HG02973 (cell line): ENCODE measurements around the gene NT5C1B.
"Not testable (repeated sequence)": the region's sequence is repeated elsewhere in the genome, so short reads cannot be mapped to it uniquely, and the experiment has no call there.

ENCODE experiments used
- ATAC-seq: cut with Tn5 transposase; IDR thresholded peaks from one replicate; pipeline ENCODE4 v1.9.1; 2021; ENCODE audit warnings: moderate library complexity; ENCODE audit not compliant: unreplicated experiment

The NT5C1B gene

DNA sequence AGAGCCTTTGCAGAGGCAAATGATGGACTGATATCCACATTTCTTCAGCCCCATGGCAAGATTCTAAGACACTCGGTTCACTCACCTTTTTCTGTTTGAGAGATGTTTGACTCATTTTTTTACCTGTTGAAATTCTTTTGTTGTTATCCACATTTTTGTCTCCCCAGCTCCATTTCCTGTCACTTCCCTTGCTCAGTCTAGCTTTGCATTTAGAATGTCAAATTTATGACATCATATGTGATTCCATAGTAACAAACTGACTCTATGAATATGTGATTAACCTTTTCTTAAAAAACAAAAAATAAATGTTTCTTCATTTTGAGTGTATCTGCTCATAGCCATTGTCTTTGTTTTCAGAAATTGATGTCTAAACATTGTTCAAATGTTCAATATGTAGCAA, at the start of gene NT5C1B:
Gene NT5C1B (minus strand): TSS at position 216 of the 400 bp plus-strand sequence. CDS start 101 bp downstream, at position 115.
- no peak for ATAC-seq

DNA sequence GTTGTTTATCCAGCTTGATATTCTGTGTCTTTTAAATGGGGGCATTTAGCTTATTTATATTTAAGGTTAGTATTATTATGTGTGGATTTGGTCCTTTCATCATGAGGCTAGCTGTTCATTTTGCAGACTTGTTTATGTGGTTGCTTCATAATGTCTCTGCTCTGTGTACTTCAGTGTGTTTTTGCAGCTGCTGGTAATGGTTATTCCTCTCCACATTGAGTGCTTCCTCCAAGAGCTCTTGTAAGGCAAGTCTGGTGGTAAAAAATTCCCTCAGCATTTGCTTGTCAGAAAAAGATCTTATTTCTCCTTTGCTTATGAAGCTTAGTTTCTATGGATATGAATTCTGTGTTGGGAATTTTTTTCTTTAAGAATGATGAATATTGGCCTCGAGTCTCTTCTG, 47.8 kb upstream of the NT5C1B start:
- no peak for ATAC-seq

DNA sequence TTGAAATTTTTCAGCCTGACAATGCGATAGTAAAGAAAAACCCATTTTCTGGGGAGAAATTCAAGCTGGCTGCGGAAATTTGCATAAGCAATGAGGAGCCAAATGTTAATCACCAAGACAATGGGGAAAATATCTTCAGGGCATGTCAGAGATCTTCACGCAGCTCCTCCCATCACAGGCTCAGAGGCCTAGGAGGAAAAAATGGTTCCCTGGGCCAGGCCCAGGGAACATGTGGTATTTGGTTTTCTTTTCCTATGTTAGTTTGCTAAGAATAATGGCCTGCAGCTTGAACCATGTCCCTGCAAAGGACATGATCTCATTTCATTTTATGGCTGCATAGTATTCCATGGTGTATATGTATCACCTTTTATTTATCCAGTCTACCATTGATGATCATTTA, 43.3 kb upstream of the NT5C1B start:
- not testable (repeated sequence) for ATAC-seq

DNA sequence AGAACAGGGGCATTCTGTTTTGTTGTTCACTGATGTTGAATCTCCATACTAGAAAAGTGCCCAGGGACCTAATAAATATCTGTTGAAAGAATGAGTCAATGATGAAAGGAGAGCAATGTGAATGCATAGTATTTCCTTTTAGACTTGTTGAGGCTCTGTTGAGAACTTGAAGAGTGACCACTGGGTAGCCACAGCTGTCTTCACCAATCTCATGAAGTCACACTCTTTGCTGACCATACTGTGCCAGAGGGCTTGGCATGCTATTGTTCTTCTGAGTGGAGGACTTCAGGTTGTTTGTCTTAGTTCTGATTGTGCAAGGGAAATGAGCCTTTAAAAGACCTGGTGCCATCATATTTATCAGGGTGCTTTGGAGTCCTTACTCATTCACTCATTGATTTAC, 41.6 kb upstream of the NT5C1B start:
- no peak for ATAC-seq

DNA sequence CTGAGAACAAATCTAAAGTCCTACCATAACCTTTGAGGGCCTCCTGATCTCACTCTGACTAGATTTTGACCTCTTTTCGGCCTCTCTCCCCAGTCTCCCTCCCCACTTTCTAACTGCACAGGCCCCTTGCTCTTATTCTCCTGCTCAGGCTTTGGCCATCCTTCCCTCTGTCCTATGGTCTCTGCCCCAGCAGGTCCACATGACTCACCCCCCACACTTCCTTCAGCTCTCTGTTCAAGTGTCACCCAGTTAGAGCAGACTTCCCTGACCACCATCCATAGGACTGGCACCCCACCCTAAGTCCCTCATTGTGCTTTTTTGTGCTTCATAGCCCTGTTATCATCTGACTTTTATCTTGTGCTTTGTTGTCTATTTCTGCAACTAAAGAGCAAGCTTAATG, 41.2 kb upstream of the NT5C1B start:
- ATAC-seq = no peak

DNA sequence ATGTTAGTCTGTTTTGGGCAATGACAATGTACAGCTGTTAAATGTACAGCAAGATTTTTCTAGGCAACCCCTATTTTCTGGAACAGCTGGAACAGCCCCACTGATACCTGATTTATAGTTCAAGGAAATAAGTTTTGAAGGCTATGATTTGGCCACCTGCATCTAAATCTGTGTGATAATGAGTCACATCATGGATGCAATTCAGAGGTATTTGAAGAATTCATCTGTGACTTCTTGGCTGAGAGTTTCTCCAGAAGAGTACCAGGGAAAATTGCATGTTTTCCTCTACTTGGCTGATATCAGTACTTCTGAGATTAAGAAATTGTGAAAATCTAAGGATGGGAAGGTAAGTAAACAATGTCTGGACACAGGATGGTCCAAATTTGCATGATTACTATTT, 40.7 kb upstream of the NT5C1B start:
- ATAC-seq = no peak

DNA sequence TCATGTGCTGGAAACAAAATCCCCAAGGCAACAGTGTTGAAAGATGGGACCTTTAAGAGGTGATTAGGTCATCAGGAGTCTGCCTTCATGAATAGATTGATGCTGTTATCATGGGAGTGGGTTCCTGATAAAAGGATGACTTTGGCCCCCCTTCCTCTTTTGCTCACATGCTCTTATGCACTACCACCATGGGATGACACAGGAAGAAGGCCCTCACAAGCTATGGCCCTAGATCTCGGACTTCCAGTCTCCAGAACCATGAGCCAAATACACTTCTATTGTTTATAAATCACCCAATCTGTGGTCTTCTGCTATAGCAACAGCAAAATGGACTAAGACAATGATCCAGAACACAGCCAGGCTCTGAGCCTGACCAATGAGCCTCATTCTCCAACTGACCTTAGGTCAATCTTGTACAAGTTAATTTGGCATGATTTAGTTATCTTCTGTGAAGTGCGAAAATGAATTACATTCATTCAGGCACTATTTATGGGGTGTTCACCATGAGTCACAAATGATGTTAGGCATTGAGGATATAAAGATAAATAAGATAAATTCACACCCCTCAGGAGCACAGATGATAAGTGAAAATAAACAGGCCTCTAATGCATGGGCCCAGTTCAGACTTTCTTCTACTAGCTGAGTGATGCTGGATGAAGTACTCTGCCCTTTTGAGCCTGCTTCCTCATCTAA, 37.7 kb upstream of the NT5C1B start:
- ATAC-seq = no peak

DNA sequence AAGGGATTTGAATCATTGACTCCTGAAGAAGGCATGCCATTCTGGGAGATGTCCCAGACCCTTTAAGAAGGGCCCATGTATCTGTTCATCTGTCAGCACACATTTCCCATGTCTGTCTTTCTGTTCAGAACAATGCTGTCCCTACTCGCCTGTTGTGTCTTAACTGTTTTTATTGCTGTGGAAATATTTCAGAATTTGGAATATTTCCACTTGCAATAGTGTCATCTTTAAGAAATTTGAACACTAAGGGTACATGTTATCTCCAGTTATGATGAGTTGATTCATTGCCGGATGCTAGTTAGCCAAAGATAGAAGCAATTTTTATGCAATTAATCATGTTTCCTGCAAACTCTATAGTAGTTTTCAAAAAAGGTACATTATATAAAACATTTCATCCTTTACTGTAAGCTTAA, 36.9 kb upstream of the NT5C1B start:
- ATAC-seq = no peak

DNA sequence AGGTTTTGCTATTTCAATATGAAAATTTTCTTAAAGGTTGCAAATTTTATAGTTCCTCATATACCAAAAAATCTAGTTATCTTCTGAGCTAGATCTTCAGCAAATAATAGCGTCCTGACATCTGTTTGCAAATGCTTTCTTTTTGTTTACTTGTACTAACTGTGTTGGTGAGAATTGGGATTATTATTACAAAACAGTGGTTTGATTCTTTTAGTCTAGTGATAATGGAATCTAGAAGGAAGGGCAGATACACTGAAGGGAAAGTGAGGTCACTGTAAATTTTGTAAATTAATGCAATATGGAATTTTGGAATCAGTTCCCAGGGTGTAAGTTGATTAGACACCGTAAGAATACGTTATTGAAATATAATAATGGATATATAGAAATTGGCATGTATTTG, 36.2 kb upstream of the NT5C1B start:
- no peak for ATAC-seq

DNA sequence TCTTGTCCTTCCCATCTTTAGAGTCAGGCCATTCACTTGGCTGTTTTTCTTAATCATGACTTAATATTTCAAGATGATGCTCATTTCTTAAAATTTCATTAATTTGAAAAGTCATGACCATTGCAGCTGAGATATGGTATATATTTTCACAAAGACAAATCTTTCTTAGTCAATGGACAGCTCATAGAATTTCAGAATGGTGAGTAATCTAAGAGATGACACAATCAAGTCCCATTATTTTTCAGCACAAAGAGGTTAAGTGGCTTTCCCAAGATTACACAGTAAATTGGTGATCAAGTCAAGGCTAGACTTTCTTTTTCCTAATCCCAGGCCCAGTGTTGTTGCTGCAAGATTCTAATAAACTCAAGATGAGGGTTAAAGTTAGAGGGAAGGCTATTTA, 34.4 kb upstream of the NT5C1B start:
- no peak for ATAC-seq

DNA sequence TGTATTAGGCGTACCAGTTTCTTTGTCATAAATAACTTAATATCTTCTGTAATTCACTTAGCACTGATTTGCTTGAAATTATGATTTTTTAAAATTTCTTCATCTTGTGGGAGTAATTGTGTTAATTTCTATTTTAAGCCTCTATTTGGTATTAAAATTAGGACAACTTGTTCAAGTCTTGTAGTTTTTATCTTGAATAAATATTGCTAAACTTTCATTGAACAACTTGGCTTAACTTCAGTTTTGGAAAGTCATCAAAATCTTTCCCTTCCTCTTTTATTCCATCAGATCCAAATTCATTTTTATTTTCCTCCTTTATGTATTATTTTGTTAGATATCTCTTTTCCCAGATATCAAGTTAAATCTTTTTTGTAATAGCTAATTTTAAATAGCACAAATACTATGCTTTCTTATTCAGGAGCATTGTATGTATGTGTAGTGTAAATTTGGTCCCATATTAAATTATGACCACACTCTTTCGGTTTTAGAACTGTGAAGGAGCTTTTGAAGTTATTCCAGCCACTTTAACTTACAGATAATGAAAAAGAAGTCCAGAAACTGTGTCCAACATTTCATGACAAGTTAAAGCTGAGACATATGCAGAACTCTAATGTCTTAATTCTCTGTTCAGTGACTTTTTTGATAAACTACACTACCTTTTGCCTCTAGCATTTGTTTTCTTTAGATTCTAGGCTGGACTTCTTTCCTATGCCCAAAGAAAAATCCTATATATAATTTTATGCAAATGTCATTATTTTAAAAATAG, 31.7 kb upstream of the NT5C1B start:
- no peak for ATAC-seq

DNA sequence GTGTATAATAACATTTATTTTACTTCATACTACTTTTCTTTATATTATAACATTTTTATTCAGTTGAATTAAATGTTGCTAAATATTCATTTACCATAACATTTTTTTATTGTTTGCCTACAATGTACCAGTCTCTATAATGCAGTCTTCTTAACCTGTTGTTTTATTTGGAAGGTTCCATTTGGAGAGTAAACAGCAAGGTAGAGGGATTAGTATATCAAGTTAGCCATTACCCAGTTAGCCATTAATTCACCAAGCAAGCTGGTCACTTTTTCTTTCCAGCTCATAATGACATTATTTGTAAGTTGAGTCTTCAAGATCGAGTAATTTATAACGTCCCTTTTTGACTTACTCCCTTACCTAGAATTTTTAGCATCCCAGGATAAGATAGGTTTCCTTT, 29.7 kb upstream of the NT5C1B start:
- ATAC-seq = no peak

DNA sequence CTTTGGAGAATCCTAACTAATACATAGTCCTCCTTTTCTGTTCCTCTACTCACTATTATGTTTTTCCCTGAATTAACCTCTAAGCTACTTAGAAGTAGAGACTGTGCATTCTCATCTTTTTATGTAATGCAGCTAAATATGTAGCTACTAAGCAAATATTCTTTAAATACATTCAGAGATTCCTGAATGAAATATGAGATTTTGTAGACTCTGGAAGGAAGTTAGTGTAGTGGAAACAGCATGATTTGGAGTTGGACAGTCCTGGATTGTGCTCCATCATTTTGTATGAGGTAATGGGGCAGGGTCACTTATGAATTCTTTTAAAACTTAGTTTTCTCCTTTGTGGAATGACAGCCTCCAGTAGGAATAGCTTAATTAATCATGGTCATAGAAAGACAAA, 24.7 kb upstream of the NT5C1B start:
- ATAC-seq = no peak

DNA sequence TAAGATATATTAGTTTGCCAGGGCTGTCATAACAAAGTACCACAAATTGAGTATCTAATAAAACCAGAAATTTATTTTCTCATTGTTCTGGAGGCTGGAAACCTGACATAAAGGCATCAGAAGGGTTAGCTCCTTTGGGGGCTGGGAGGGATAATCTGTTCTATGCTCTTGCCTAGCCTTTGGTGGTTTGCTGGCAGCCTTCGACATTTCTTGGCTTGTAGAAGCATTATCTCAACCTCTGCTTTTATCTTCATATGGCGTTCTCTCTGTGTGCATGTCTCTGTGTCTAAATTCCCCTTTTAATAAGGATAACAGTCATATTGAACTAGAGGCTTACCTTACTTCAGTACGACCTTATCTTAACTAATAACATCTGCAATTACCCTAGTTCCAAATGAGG, 22.8 kb upstream of the NT5C1B start:
- no peak for ATAC-seq

DNA sequence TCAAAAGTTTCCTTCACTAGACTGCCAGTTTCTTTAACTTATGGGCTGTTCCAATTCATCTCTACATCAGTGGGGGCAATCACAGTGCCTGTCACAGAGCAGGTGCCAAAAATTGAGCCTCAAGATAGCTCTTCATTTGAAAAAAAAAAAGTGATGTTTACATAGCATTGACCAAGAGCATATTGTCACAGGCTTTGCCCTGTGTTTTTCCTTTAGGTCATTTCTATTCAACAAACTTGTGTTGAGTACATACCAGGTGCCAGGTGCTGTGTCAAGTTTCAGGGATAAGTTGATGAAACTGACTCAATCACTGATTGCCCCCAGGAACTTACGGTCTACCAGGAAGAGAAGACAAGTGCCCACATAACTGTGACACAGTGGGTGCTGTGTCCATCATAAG, 22.2 kb upstream of the NT5C1B start:
- no peak for ATAC-seq

DNA sequence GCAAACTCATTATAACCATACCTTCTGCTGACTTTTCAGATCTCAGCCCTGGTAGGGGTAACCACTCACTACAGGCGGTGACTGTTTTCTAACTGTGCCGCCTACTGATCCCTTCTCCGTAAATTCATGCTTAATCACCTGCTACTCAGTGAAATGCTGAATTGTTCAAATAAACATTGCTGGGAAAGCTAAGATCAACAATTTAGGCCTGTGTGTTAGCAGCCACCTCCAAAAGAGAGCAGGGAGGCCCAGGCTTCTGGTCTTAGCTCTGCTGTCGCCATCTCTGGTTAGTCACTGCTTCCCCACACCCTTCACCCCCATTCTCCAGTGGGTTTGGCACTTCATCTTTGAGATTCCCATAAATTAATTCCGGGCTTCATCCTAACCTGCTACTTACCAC, 21.8 kb upstream of the NT5C1B start:
- no peak for ATAC-seq

DNA sequence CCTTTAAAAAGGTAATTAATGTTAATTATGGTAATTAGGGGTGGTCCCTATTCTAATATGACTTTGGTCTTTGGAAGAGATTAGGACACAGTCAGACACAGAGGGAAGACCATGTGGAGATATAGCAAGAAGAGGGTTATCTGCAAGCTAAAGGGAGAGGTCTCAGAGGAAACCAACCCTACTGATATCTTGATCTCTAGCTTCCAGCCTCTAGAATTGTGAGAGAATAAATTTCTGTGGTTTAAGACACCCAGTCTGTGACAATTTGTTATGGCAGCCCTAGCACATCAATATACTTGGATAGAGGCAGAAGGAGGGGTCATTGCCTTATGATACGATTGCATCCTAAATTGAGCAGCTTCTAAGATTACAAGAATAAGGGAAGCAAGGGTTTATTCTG, 21.3 kb upstream of the NT5C1B start:
- ATAC-seq = no peak

DNA sequence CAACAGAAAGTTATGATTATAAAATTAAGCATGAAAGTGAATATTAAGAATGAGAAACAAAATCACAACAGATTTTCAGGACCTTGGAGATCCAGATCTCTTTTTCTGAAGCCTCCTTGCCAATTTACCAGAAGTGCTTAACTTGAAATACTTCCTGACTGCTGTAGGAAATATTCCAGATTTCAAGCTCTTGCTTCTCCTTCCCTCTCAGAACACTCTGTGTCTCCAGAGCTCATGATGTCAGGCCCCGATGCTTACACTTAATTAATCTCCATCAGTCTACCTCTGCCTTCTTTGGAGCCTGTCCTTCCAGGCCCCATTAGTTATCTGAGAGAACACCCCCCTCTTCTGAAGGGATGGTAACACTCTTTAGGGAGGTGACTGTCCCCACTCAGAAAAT, 20.7 kb upstream of the NT5C1B start:
- ATAC-seq = no peak

DNA sequence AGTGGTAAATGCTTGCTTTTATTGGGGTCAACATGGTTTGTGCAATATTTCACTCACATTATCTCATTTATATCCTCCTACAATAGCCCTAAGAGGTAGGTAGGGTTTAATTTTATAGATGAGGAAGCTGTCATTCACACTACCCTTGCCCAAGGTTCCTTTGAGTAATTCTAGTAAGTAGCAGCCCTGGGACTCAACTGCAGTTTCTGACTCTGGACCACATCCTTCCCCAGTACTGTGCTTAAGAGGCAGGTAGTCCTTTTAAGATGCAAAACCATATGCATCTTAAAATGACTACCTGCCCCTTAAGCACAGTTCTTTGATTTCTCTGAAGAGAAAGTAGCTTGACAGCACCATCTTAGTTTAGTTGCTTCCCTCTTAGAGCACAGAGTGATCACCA, 15.7 kb upstream of the NT5C1B start:
- ATAC-seq = peak; percentile 62

DNA sequence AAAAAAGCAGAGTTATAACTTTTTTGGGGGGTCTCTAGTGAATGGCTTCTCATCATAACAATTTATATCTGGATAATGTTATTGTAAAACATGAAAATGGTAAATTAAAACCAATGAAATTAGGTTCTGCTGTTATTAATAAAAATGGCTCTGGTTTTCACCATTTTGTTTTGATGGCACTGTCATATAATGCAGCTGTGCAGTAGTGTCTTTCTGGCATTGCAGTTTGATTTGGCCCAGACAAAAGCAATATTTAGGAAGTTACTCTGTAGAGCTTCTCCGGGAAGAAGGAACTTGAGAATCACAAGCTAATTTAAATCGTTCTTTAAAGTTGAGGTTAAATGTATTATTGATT, 15.1 kb upstream of the NT5C1B start:
- ATAC-seq = no peak

DNA sequence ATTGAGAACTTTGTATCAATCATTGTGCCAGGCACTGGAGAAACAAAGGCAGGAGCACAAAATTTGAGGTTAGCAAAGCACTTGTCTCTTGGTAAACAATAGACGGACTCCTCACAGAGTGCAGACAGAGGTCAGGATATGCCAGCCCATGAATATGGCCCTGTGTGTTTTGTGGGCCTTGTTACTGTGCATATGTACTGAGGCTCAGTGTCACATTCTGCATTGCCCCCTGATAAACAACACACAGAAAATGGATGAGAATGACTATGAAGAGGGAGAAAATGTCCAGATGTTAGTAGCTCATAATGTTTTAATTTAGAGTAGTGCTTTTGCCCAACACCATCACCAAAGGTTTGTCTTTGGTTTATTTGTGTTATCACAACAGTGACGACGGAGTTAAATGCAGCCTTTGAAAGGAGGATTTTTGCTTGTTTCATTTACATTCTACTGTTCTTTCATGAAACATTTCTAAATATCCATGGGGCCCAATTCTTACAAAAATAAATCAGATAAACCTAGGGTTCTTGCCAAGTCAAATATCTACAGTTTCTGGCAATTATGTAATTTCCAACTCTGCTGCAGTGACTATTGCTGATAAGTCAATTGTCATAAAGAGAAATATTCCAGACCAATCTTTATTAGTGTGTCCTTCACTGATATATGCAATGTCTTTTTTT, 14.6 kb upstream of the NT5C1B start:
- no peak for ATAC-seq

DNA sequence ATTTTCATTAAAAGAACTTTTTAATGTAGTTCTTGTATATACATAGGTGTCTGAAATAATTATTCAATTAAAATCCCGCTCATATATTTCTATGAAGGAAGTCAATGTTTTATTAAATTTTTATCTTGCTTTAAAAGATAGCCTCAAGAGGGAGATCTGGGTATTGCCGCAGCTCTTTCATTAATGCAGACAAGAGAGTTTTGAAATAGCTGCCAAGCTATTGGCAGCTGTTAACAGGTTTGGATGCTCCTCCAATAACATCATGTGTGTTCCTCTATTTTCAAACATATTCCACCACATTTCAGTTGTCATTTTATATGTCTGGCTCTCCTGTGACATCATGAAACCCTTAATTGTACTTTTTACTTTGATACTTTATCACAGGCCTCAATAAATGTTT, 12.9 kb upstream of the NT5C1B start:
- ATAC-seq = no peak
